H9 (cell line): ENCODE results near the gene IFT52. TPM values are rescaled to one million over a fixed set of nuclear protein-coding genes. Genes with fewer than 3 reads are reported as not detected.

ENCODE experiments used
- DNase-seq: peaks from one replicate; pipeline ENCODE4 v3.0.0-alpha.2; 2017
- H2AFZ ChIP-seq: one replicate; pipeline ENCODE4 v1.6.1; 2013; ENCODE audit warnings: mild to moderate bottlenecking, low read length, control low read depth, moderate library complexity
- H2AK5ac ChIP-seq: 2 replicates; pipeline ENCODE4 v1.6.1; 2013; ENCODE audit warnings: low read length, control low read depth, mixed read lengths; ENCODE audit not compliant: insufficient read length
- H2BK120ac ChIP-seq: one replicate; pipeline ENCODE4 v1.6.1; 2013; ENCODE audit warnings: low read depth, mild to moderate bottlenecking, low read length, control low read depth, inconsistent platforms; ENCODE audit not compliant: poor library complexity, severe bottlenecking
- H2BK12ac ChIP-seq: 2 replicates; pipeline ENCODE4 v1.6.1; 2013; ENCODE audit warnings: low read length, control low read depth, mixed read lengths, low read depth; ENCODE audit not compliant: insufficient read length
- H2BK15ac ChIP-seq: 2 replicates; pipeline ENCODE4 v1.6.1; 2013; ENCODE audit warnings: low read depth, low read length, control low read depth
- H2BK20ac ChIP-seq: one replicate; pipeline ENCODE4 v1.6.1; 2013; ENCODE audit warnings: low read depth, mild to moderate bottlenecking, low read length, control low read depth, inconsistent platforms; ENCODE audit not compliant: poor library complexity, severe bottlenecking
- H2BK5ac ChIP-seq: 2 replicates; pipeline ENCODE4 v1.6.1; 2013; ENCODE audit warnings: low read length, control low read depth, mixed read lengths; ENCODE audit not compliant: insufficient read length
- H3K14ac ChIP-seq: 2 replicates; pipeline ENCODE4 v1.6.1; 2013; ENCODE audit warnings: low read length, control low read depth; ENCODE audit not compliant: insufficient read depth
- H3K18ac ChIP-seq: 2 replicates; pipeline ENCODE4 v1.6.1; 2013; ENCODE audit warnings: low read depth, mild to moderate bottlenecking, mixed read lengths, low read length, control low read depth; ENCODE audit not compliant: insufficient read length
- H3K23ac ChIP-seq: 2 replicates; pipeline ENCODE4 v1.6.1; 2013; ENCODE audit warnings: low read length, control low read depth, mixed read lengths, low read depth; ENCODE audit not compliant: insufficient read length
- H3K23me2 ChIP-seq: 2 replicates; pipeline ENCODE4 v1.6.1; 2013; ENCODE audit warnings: low read depth, mild to moderate bottlenecking, mixed read lengths, low read length, control low read depth; ENCODE audit not compliant: insufficient read length, poor library complexity, severe bottlenecking
- H3K27ac ChIP-seq: 2 replicates; pipeline ENCODE4 v1.5.1; 2013; ENCODE audit warnings: low read length, control low read depth, mixed read lengths, low read depth; ENCODE audit not compliant: insufficient read length
- H3K27me3 ChIP-seq: 2 replicates; pipeline ENCODE4 v1.6.1; 2013; ENCODE audit warnings: low read length, control low read depth, inconsistent platforms; ENCODE audit not compliant: insufficient read depth
- H3K4ac ChIP-seq: 2 replicates; pipeline ENCODE4 v1.6.1; 2013; ENCODE audit warnings: low read depth, mild to moderate bottlenecking, control low read depth, inconsistent platforms, low read length, moderate library complexity
- H3K4me1 ChIP-seq: 2 replicates; pipeline ENCODE4 v1.6.1; 2013; ENCODE audit warnings: low read length, control low read depth, inconsistent platforms; ENCODE audit not compliant: insufficient read depth
- H3K4me2 ChIP-seq: 2 replicates; pipeline ENCODE4 v1.6.1; 2013; ENCODE audit warnings: low read length, control low read depth, mixed read lengths; ENCODE audit not compliant: insufficient read length, insufficient read depth
- H3K56ac ChIP-seq: 2 replicates; pipeline ENCODE4 v1.6.1; 2013; ENCODE audit warnings: low read depth, mild to moderate bottlenecking, mixed read lengths, low read length, control low read depth; ENCODE audit not compliant: insufficient read length
- H3K79me1 ChIP-seq: 2 replicates; pipeline ENCODE4 v1.6.1; 2013; ENCODE audit warnings: low read depth, mild to moderate bottlenecking, moderate library complexity, low read length, control low read depth, inconsistent platforms; ENCODE audit not compliant: insufficient read depth, poor library complexity, severe bottlenecking
- H3K79me2 ChIP-seq: 2 replicates; pipeline ENCODE4 v1.6.1; 2013; ENCODE audit warnings: low read length, control low read depth, inconsistent platforms; ENCODE audit not compliant: insufficient read depth
- H3K9ac ChIP-seq: 2 replicates; pipeline ENCODE4 v1.6.1; 2013; ENCODE audit warnings: low read length, control low read depth, mixed read lengths; ENCODE audit not compliant: insufficient read length; ENCODE audit errors: extremely low read depth
- H3K9me3 ChIP-seq: one replicate; pipeline ENCODE4 v1.6.1; 2013; ENCODE audit warnings: low read depth, low read length, inconsistent platforms; ENCODE audit not compliant: control insufficient read depth
- H3T11ph ChIP-seq: one replicate; pipeline ENCODE4 v1.6.1; 2013; ENCODE audit warnings: mild to moderate bottlenecking, low read length, control low read depth, inconsistent platforms
- H4K20me1 ChIP-seq: one replicate; pipeline ENCODE4 v1.6.1; 2013; ENCODE audit not compliant: control insufficient read depth, insufficient read length, insufficient read depth
- H4K5ac ChIP-seq: 2 replicates; pipeline ENCODE4 v1.6.1; 2013; ENCODE audit warnings: low read depth, mild to moderate bottlenecking, mixed read lengths, low read length, control low read depth; ENCODE audit not compliant: insufficient read length
- H4K8ac ChIP-seq: replicated peaks from 2 replicates; pipeline ENCODE4 v1.6.1; 2013; ENCODE audit warnings: low read length, control low read depth, mixed read lengths, low read depth; ENCODE audit not compliant: insufficient read length
- H4K91ac ChIP-seq: 2 replicates; pipeline ENCODE4 v1.6.1; 2013; ENCODE audit warnings: low read depth, mild to moderate bottlenecking, moderate library complexity, mixed read lengths, low read length, control low read depth; ENCODE audit not compliant: insufficient read length
- H3K27ac Mint-ChIP-seq, 3 experiments: 2 replicates in 2 of 3; 3 replicates in 1 of 3; pipeline ENCODE4 v1.8.0; 2020 to 2021; ENCODE audit warnings: mixed read lengths in 3 of 3, mild to moderate bottlenecking in 1 of 3, moderate library complexity in 1 of 3
- H3K27me3 Mint-ChIP-seq: 2 replicates; pipeline ENCODE4 v1.8.0; 2021; ENCODE audit warnings: low read depth, mild to moderate bottlenecking, moderate library complexity, mixed read lengths
- H3K36me3 Mint-ChIP-seq, 3 experiments: 2 replicates in 2 of 3; 3 replicates in 1 of 3; pipeline ENCODE4 v1.8.0; 2020 to 2021; ENCODE audit warnings: low read depth in 3 of 3, mixed read lengths in 3 of 3; ENCODE audit not compliant: insufficient read depth in 1 of 3
- H3K4me1 Mint-ChIP-seq, 2 experiments: 2 replicates each; pipeline ENCODE4 v1.8.0; 2020; ENCODE audit warnings: mixed read lengths in 2 of 2
- H3K4me3 Mint-ChIP-seq, 2 experiments: 2 replicates in 1 of 2; 3 replicates in 1 of 2; pipeline ENCODE4 v1.8.0; 2020 to 2021; ENCODE audit warnings: mild to moderate bottlenecking in 2 of 2, mixed read lengths in 2 of 2, moderate library complexity in 1 of 2
- H3K9me3 Mint-ChIP-seq, 2 experiments: 2 replicates in 1 of 2; 3 replicates in 1 of 2; pipeline ENCODE4 v1.8.0; 2020; ENCODE audit warnings: mild to moderate bottlenecking in 2 of 2, mixed read lengths in 2 of 2, moderate library complexity in 1 of 2
- WGBS: extraction: QIAGEN DNeasy Blood & Tissue Kit; methylation state at CpG from one replicate; pipeline ENCODE4 v1.1.7; 2013; ENCODE audit warnings: missing lambda C conversion rate, low lambda C conversion rate, mixed read lengths; ENCODE audit not compliant: insufficient read length; ENCODE audit errors: extremely low coverage; 5-methylcytosine and 5-hydroxymethylcytosine counted together
- total RNA-seq: library from RNA; stranded (reverse); gene quantifications from 2 replicates; pipeline ENCODE4 v1.2.1, GENCODE V29; 2021
- TF ChIP-seq, protein P1 (sequence below): fragments of 200-600 bp; sonication (generic); conservative IDR thresholded peaks from 3 replicates; pipeline ENCODE4 v1.8.0; 2021; ENCODE audit warnings: antibody characterized with exemption, mild to moderate bottlenecking

IFT52 gene
- total RNA-seq, 1 experiment from 2014 or later = 44.5 TPM

DNA sequence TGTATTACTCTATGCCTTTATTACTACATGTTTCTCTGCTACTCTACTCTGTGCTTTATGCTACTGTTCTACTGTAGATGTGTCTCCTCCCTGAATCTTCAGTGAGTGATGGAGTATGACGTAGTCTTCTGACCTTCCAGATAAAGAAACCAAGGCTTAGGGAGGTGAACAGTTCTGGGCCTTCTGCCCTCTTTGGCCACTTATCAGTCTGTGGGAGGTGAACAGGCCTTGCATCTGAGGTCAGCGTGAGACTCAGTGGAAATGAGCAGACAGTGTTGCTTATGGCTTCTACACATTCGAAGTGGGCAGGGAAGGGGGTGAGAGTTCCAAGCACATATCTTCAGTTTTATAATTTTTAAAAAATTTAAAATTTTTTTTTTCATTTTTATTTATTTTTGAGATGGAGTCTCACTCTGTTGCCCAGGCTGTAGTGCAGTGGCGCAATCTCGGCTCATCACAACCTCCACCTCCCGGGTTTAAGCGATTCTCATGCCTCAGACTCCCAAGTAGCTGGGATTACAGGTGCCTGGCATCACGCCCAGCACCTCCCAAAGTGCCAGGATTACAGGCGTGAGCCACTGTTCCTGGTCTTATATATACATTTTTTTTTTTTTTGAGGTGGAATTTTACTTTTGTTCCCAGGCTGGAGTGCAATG lies 100.3 kb downstream of the IFT52 start:
- Histone ChIP-seq H3K9me3 (no peaks in the 10 kb centered on the region), H2BK12ac (no peak overlapping the region), H3T11ph (no peak overlapping the region), H3K4ac (no peak overlapping the region), H4K91ac (no peak overlapping the region), H3K23me2 (no peaks in the 10 kb centered on the region), H3K18ac (no peak overlapping the region), H2BK15ac (no peak overlapping the region), H3K79me2 (no peaks in the 10 kb centered on the region), H3K4me2 (no peak overlapping the region), H2BK120ac (no peak overlapping the region), H4K20me1 (no peaks in the 10 kb centered on the region), H2AK5ac (no peak overlapping the region), H3K79me1 (no peaks in the 10 kb centered on the region), H2AFZ (no peak overlapping the region), H4K8ac (no peak overlapping the region), H2BK5ac (no peak overlapping the region), H2BK20ac (no peak overlapping the region), H3K4me1 (no peaks in the 10 kb centered on the region), H3K27me3 (no peaks in the 10 kb centered on the region), H3K23ac (no peak overlapping the region), H4K5ac (no peak overlapping the region), H3K14ac (no peak overlapping the region), H3K9ac (no peak overlapping the region), H3K27ac (no peak overlapping the region), H3K56ac (no peak overlapping the region)
- Mint-ChIP-seq H3K4me1 (peaks cover 6 to 7% of the 10 kb centered on the region in 2 experiments), H3K9me3 (no peaks in the 10 kb centered on the region), H3K27me3 (no peaks in the 10 kb centered on the region), H3K27ac (no peak overlapping the region), H3K36me3 (peaks cover 27 to 62% (median 53%) of the 10 kb centered on the region in 3 experiments; a peak in 6 of 7 replicates), H3K4me3 (no peak overlapping the region)
- WGBS = no CpG with 5 or more reads among the region's 9 CpGs
- DNase-seq = no peak
- TF ChIP-seq, protein P1, sequence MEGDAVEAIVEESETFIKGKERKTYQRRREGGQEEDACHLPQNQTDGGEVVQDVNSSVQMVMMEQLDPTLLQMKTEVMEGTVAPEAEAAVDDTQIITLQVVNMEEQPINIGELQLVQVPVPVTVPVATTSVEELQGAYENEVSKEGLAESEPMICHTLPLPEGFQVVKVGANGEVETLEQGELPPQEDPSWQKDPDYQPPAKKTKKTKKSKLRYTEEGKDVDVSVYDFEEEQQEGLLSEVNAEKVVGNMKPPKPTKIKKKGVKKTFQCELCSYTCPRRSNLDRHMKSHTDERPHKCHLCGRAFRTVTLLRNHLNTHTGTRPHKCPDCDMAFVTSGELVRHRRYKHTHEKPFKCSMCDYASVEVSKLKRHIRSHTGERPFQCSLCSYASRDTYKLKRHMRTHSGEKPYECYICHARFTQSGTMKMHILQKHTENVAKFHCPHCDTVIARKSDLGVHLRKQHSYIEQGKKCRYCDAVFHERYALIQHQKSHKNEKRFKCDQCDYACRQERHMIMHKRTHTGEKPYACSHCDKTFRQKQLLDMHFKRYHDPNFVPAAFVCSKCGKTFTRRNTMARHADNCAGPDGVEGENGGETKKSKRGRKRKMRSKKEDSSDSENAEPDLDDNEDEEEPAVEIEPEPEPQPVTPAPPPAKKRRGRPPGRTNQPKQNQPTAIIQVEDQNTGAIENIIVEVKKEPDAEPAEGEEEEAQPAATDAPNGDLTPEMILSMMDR = no peak
